ENCODE data around the gene ATRIP.
"Not testable (repeated sequence)": the region's sequence is repeated elsewhere in the genome, so short reads cannot be mapped to it uniquely, and the experiment has no call there.

The ATRIP gene

GRCh38 chr3:48469046-48469915 lies 22.7 kb downstream of the ATRIP start:
- no peak for DNase-seq (ENCODE audit: low spot score)

- DNase-seq (ENCODE audit: low spot score) = no peak
Measured at GRCh38 chr3:48470286-48470685, 23.7 kb downstream of the ATRIP start.

GRCh38 chr3:48472673-48472922 lies 26.1 kb downstream of the ATRIP start:
- no peak for DNase-seq (ENCODE audit: low spot score)

GRCh38 chr3:48472923-48473616 lies 26.5 kb downstream of the ATRIP start:
- DNase-seq (ENCODE audit: low spot score) = peak; percentile 79

- no peak for DNase-seq (ENCODE audit: low spot score)
Measured at GRCh38 chr3:48473617-48473952, 27.0 kb downstream of the ATRIP start.

GRCh38 chr3:48474031-48474430 lies 27.5 kb downstream of the ATRIP start:
- DNase-seq (ENCODE audit: low spot score) = not testable (repeated sequence)

- no peak for DNase-seq (ENCODE audit: low spot score)
Measured at GRCh38 chr3:48474619-48475018, 28.1 kb downstream of the ATRIP start.

GRCh38 chr3:48475188-48475587 lies 28.7 kb downstream of the ATRIP start:
- no peak for DNase-seq (ENCODE audit: low spot score)

- DNase-seq (ENCODE audit: low spot score) = no peak
Measured at GRCh38 chr3:48476426-48477053, 30.0 kb downstream of the ATRIP start.

GRCh38 chr3:48477959-48478520 lies 31.5 kb downstream of the ATRIP start:
- no peak for DNase-seq (ENCODE audit: low spot score)

GRCh38 chr3:48478626-48479555 lies 32.4 kb downstream of the ATRIP start:
- DNase-seq (ENCODE audit: low spot score) = no peak

- not testable (repeated sequence) for DNase-seq (ENCODE audit: low spot score)
Measured at GRCh38 chr3:48480891-48481290, 34.4 kb downstream of the ATRIP start.

GRCh38 chr3:48482822-48483221 lies 36.3 kb downstream of the ATRIP start:
- DNase-seq (ENCODE audit: low spot score) = not testable (repeated sequence)

- no peak for DNase-seq (ENCODE audit: low spot score)
Measured at GRCh38 chr3:48486952-48487351, 40.4 kb downstream of the ATRIP start.

GRCh38 chr3:48492461-48493202 lies 46.1 kb downstream of the ATRIP start:
- no peak for DNase-seq (ENCODE audit: low spot score)

GRCh38 chr3:48493203-48493501 lies 46.6 kb downstream of the ATRIP start:
- no peak for DNase-seq (ENCODE audit: low spot score)

- no peak for DNase-seq (ENCODE audit: low spot score)
Measured at GRCh38 chr3:48500656-48501055, 54.1 kb downstream of the ATRIP start.

GRCh38 chr3:48501196-48501595 lies 54.7 kb downstream of the ATRIP start:
- DNase-seq (ENCODE audit: low spot score) = no peak

- DNase-seq (ENCODE audit: low spot score) = no peak
Measured at GRCh38 chr3:48502121-48502520, 55.6 kb downstream of the ATRIP start.

- DNase-seq (ENCODE audit: low spot score) = no peak
Measured at GRCh38 chr3:48502728-48503168, 56.2 kb downstream of the ATRIP start.

GRCh38 chr3:48503401-48504050 lies 57.0 kb downstream of the ATRIP start:
- DNase-seq (ENCODE audit: low spot score) = peak; percentile 52

All from kidney capillary endothelial cell (primary cell).